ENCODE data around the gene MDN1. TPM values are rescaled to one million over a fixed set of nuclear protein-coding genes. Genes with fewer than 3 reads are reported as not detected.

The MDN1 gene
- total RNA-seq, 2 experiments from 2014 or later = 69.0 TPM

DNA sequence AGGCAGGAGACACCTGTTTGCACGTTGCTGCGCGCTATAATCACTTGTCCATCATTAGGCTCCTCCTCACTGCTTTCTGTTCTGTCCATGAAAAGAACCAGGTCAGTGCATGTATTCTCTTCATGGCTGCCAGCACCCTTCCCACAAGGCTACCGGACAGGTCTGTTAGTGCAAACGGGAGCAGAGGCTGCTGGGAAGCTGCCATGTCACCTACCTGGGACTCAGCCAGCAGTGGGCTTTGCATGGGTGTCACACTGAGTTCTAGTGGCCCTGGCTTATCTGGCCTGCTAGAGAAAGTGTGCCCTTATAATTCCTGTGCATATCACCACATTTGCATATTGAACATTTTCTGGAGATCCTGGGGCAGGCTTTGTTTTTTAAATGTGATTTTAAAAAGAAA, 205.8 kb downstream of the MDN1 start:
- Mint-ChIP-seq H3K27me3 (no peaks in the 10 kb centered on the region), H3K9me3 (no peaks in the 10 kb centered on the region), H3K36me3 (ENCODE audit: low read depth) (no peaks in the 10 kb centered on the region), H3K4me1 (ENCODE audit: low read depth) (peaks cover 5% of the 10 kb centered on the region), H3K4me3 (no peak overlapping the region), H3K27ac (no peak overlapping the region)
- no peak for DNase-seq
- ATAC-seq = no peak
- TF ChIP-seq, protein P1, sequence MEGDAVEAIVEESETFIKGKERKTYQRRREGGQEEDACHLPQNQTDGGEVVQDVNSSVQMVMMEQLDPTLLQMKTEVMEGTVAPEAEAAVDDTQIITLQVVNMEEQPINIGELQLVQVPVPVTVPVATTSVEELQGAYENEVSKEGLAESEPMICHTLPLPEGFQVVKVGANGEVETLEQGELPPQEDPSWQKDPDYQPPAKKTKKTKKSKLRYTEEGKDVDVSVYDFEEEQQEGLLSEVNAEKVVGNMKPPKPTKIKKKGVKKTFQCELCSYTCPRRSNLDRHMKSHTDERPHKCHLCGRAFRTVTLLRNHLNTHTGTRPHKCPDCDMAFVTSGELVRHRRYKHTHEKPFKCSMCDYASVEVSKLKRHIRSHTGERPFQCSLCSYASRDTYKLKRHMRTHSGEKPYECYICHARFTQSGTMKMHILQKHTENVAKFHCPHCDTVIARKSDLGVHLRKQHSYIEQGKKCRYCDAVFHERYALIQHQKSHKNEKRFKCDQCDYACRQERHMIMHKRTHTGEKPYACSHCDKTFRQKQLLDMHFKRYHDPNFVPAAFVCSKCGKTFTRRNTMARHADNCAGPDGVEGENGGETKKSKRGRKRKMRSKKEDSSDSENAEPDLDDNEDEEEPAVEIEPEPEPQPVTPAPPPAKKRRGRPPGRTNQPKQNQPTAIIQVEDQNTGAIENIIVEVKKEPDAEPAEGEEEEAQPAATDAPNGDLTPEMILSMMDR (IDR thresholded peaks at IDR 0.05) = no peak
- POLR2A ChIA-PET = no interaction called here
- intact Hi-C loops (cut with micrococcal nuclease) = loop anchor here (5.0 kb wide), 1 partner anchor 246 kb away; no protein-coding TSS in a partner anchor
- CTCF ChIA-PET = interaction anchor here (6.4 kb wide), 1 partner anchor 182 kb away, joined by 78 read pairs; the partner anchor contains the start of gene ANKRD6

DNA sequence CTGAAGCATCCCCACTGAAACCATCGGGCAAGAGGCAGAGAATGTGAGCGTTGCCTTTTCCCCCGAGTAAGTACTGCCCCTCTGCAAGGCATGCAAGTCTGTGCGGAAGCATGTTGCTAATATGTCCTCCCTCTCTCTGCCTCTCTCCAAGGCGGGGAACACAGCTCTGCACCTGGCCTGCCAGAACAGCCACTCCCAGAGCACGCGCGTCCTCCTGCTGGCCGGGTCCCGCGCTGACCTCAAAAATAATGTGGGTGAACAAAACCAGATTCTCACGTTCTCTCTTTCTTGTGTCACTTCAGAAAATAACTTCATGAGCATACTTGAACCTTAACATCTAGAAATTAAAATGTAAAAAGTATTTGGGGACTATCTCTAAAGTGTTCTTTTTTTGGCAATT, 207.5 kb downstream of the MDN1 start:
- POLR2A ChIA-PET = no interaction called here
- Mint-ChIP-seq H3K4me1 (ENCODE audit: low read depth) (peaks cover 5% of the 10 kb centered on the region), H3K27me3 (no peaks in the 10 kb centered on the region), H3K9me3 (no peaks in the 10 kb centered on the region), H3K27ac (no peak overlapping the region), H3K36me3 (ENCODE audit: low read depth) (no peaks in the 10 kb centered on the region), H3K4me3 (no peak overlapping the region)
- ATAC-seq (no peak), DNase-seq (no peak)
- TF ChIP-seq, protein P1 (IDR thresholded peaks at IDR 0.05) = no peak
- intact Hi-C loops (cut with micrococcal nuclease) = loop anchor here (5.0 kb wide), 1 partner anchor 245 kb away; no protein-coding TSS in a partner anchor
- CTCF ChIA-PET = interaction anchor here (1.4 to 6.4 kb wide), 3 partner anchors 181 to 240 kb away, joined by 9 to 78 read pairs (median 28); partner anchors contain the start of gene ANKRD6

DNA sequence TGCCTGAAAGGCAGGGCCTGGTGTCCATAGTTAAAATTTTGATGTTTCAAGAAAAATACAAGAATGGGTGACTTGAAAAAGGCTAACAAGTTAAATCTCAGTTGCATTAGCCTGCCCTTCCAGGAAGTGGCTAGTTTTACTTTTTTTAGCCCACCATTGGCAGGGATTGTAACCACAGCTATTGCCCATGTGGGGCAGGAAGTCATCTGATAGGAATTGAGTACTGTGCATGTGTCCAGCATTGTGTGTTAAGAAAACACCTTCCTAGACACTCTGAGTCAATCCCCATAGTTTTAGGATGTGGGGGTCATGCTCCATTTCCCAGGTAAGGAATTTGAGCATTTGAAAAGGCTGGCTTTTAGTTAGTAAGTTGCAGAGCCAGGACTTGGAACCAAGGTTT, 207.9 kb downstream of the MDN1 start:
- intact Hi-C loops (cut with micrococcal nuclease) = loop anchor here (5.0 kb wide), 1 partner anchor 244 kb away; no protein-coding TSS in a partner anchor
- CTCF ChIA-PET = interaction anchor here (3.7 to 6.4 kb wide), 3 partner anchors 176 to 239 kb away, joined by 28 to 78 read pairs (median 30); partner anchors contain the start of gene ANKRD6

DNA sequence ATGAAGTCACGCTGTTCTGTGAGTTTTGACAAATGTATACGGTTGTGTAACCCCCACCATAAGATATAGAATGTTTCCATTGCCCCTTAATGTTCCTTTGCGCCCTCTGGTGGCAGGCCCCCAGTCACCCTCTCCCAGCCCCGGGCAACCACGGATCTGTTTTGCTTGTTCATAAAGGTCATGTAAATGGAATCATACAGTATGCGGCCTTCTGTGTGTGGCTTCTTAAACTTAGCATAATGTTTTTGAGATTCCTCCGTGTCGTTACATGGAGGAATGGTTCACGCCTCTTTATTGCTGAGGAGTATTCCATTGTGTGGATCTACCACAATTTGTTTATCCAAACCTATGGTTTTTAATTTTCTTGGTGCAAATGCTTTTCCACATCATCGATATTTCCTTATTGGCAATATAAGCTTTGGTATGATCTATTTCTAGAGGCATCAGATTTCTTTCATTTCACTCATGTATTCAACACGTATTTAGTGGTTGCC, 209.4 kb downstream of the MDN1 start:
- POLR2A ChIA-PET = interaction anchor here (1.0 kb wide), 1 partner anchor 197 kb away, joined by 3 read pairs; no protein-coding TSS in a partner anchor
- Mint-ChIP-seq H3K4me1 (ENCODE audit: low read depth) (peaks cover 5% of the 10 kb centered on the region), H3K27me3 (no peaks in the 10 kb centered on the region), H3K27ac (no peak overlapping the region), H3K36me3 (ENCODE audit: low read depth) (no peaks in the 10 kb centered on the region), H3K4me3 (no peak overlapping the region), H3K9me3 (no peaks in the 10 kb centered on the region)
- TF ChIP-seq, protein P1 (IDR thresholded peaks at IDR 0.05) = peak; percentile 94
- CTCF ChIA-PET = interaction anchor here (0.6 to 6.4 kb wide), 20 partner anchors 8 to 244 kb away, joined by 3 to 78 read pairs (median 5); partner anchors contain the start of genes ANKRD6 and LYRM2
- intact Hi-C loops (cut with micrococcal nuclease) = loop anchor here (1.0 to 5.0 kb wide), 2 partner anchors 178 to 243 kb away; no protein-coding TSS in a partner anchor
- DNase-seq = peak; percentile 90
- ATAC-seq = peak; percentile 95

More for the DNA sequence above, 207.9 kb downstream of the MDN1 start:
- no peak overlapping the region for H3K27ac Mint-ChIP-seq
- no peaks in the 10 kb centered on the region for H3K36me3 Mint-ChIP-seq (ENCODE audit: low read depth)
- no peak for DNase-seq
- no peak overlapping the region for H3K4me3 Mint-ChIP-seq
- H3K4me1 Mint-ChIP-seq (ENCODE audit: low read depth) = peaks cover 5% of the 10 kb centered on the region
- no peaks in the 10 kb centered on the region for H3K9me3 Mint-ChIP-seq
- TF ChIP-seq, protein P1 (IDR thresholded peaks at IDR 0.05) = no peak
- ATAC-seq = no peak
- POLR2A ChIA-PET = no interaction called here
- H3K27me3 Mint-ChIP-seq = no peaks in the 10 kb centered on the region

DNA sequence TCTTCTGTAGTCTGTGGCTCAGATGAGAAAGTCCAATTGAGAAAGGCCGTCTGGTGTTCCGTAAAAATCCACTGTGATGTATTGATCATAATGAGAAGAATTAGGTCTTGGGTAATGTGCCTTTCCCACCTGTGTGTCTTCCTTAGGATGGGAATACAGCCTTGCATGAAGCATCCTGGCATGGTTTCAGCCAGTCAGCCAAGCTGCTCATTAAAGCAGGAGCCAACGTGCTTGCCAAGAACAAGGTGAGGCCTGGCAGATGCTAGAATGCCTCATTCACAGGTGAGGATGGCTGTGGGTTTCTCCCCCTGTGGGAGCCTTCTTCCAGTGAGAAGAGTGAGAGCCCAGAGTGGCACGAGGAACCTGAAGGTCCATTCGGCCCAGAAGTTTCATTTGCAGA, 213.7 kb downstream of the MDN1 start:
- intact Hi-C loops (cut with micrococcal nuclease) = no loop called here
- DNase-seq = no peak
- ATAC-seq = no peak
- ChIA-PET CTCF (interaction anchor here (0.7 to 1.6 kb wide), 2 partner anchors 15 to 233 kb away, joined by 3 to 4 read pairs; no protein-coding TSS in a partner anchor), POLR2A (no interaction called here)
- Mint-ChIP-seq H3K27ac (no peak overlapping the region), H3K9me3 (no peaks in the 10 kb centered on the region), H3K4me1 (ENCODE audit: low read depth) (peaks cover 5% of the 10 kb centered on the region), H3K36me3 (ENCODE audit: low read depth) (no peaks in the 10 kb centered on the region), H3K4me3 (no peak overlapping the region), H3K27me3 (no peaks in the 10 kb centered on the region)
- TF ChIP-seq, protein P1 (IDR thresholded peaks at IDR 0.05) = no peak

Measured in activated CD8-positive, alpha-beta T cell treated with anti-CD3 and anti-CD28 coated beads for 36 hours (primary cell).